Endothelial cell (in vitro differentiated cells): ENCODE results near the gene TMEM9B. TPM values are rescaled to one million over a fixed set of nuclear protein-coding genes. Genes with fewer than 3 reads are reported as not detected.

Source experiments
- DNase-seq: peaks from one replicate; pipeline ENCODE4 v3.0.0; 2021; ENCODE audit warnings: low spot score
- H3K27ac Mint-ChIP-seq: one replicate; pipeline ENCODE4 v1.8.0; 2021; ENCODE audit warnings: mixed read lengths, inconsistent platforms; ENCODE audit not compliant: unreplicated experiment
- H3K27me3 Mint-ChIP-seq: one replicate; pipeline ENCODE4 v1.8.0; 2021; ENCODE audit warnings: mild to moderate bottlenecking, moderate library complexity, mixed read lengths, inconsistent platforms; ENCODE audit not compliant: unreplicated experiment
- H3K36me3 Mint-ChIP-seq: one replicate; pipeline ENCODE4 v1.8.0; 2021; ENCODE audit warnings: mild to moderate bottlenecking, low read depth, mixed read lengths, inconsistent platforms; ENCODE audit not compliant: unreplicated experiment
- H3K4me1 Mint-ChIP-seq: one replicate; pipeline ENCODE4 v1.8.0; 2021; ENCODE audit warnings: mild to moderate bottlenecking, mixed read lengths, inconsistent platforms; ENCODE audit not compliant: unreplicated experiment
- H3K4me3 Mint-ChIP-seq: one replicate; pipeline ENCODE4 v1.8.0; 2021; ENCODE audit warnings: mild to moderate bottlenecking, mixed read lengths, inconsistent platforms; ENCODE audit not compliant: unreplicated experiment
- H3K9me3 Mint-ChIP-seq: one replicate; pipeline ENCODE4 v1.8.0; 2021; ENCODE audit warnings: mixed read lengths, inconsistent platforms; ENCODE audit not compliant: unreplicated experiment
- CTCF ChIP-seq: fragments of 200-600 bp; sonication (generic); IDR thresholded peaks from one replicate; pipeline ENCODE4 v1.5.0; 2021; ENCODE audit warnings: antibody characterized with exemption; ENCODE audit not compliant: unreplicated experiment
- total RNA-seq: library from RNA; stranded (reverse); fragmentation: NEBNext Ultra II Directional; extraction: Animal tissue kit (Norgen Biotek cat#: 25700); gene quantifications from one replicate; pipeline ENCODE4 v1.2.1, GENCODE V29; 2021; ENCODE audit not compliant: unreplicated experiment

Gene TMEM9B
- total RNA-seq, 1 donor from 2014 or later: 23.4 TPM

GRCh38 chr11:8928981-8929615, 35.1 kb downstream of the TMEM9B start:
- Mint-ChIP-seq H3K27ac (peak overlapping the region; percentile 8), H3K4me3 (no peak overlapping the region), H3K9me3 (no peaks in the 10 kb centered on the region), H3K4me1 (peaks cover 11% of the 10 kb centered on the region), H3K27me3 (peaks cover 1% of the 10 kb centered on the region), H3K36me3 (no peaks in the 10 kb centered on the region)
- no peak for TF ChIP-seq CTCF
- DNase-seq: no peak

- no peaks in the 10 kb centered on the region for H3K36me3 Mint-ChIP-seq
- peaks cover 11% of the 10 kb centered on the region for H3K4me1 Mint-ChIP-seq
- TF ChIP-seq CTCF: no peak
- H3K27ac Mint-ChIP-seq: no peak overlapping the region
- H3K9me3 Mint-ChIP-seq: no peaks in the 10 kb centered on the region
- DNase-seq: no peak
- peaks cover 1% of the 10 kb centered on the region for H3K27me3 Mint-ChIP-seq
- no peak overlapping the region for H3K4me3 Mint-ChIP-seq
These were observed 36.0 kb downstream of the TMEM9B start for GRCh38 chr11:8928205-8928604.

- no peaks in the 10 kb centered on the region for H3K9me3 Mint-ChIP-seq
- peaks cover 7% of the 10 kb centered on the region for H3K36me3 Mint-ChIP-seq
- peaks cover 4% of the 10 kb centered on the region for H3K4me1 Mint-ChIP-seq
- peaks cover 1% of the 10 kb centered on the region for H3K27me3 Mint-ChIP-seq
- no peak overlapping the region for H3K27ac Mint-ChIP-seq
- no peak for DNase-seq
- no peak overlapping the region for H3K4me3 Mint-ChIP-seq
- no peak for TF ChIP-seq CTCF
These were observed 37.0 kb downstream of the TMEM9B start for GRCh38 chr11:8927233-8927632.

- no peaks in the 10 kb centered on the region for H3K9me3 Mint-ChIP-seq
- H3K4me1 Mint-ChIP-seq: peaks cover 4% of the 10 kb centered on the region
- peaks cover 3% of the 10 kb centered on the region for H3K27me3 Mint-ChIP-seq
- no peak for TF ChIP-seq CTCF
- H3K27ac Mint-ChIP-seq: no peak overlapping the region
- H3K36me3 Mint-ChIP-seq: peaks cover 7% of the 10 kb centered on the region
- no peak for DNase-seq
- H3K4me3 Mint-ChIP-seq: no peak overlapping the region
These were observed 38.0 kb downstream of the TMEM9B start for GRCh38 chr11:8926236-8926635.

- H3K9me3 Mint-ChIP-seq: no peaks in the 10 kb centered on the region
- peaks cover 7% of the 10 kb centered on the region for H3K36me3 Mint-ChIP-seq
- no peak overlapping the region for H3K27ac Mint-ChIP-seq
- no peak for TF ChIP-seq CTCF
- no peak for DNase-seq
- peaks cover 3% of the 10 kb centered on the region for H3K27me3 Mint-ChIP-seq
- H3K4me1 Mint-ChIP-seq: peaks cover 4% of the 10 kb centered on the region
- H3K4me3 Mint-ChIP-seq: no peak overlapping the region
These were observed 38.5 kb downstream of the TMEM9B start for GRCh38 chr11:8925711-8926110.
